ENCODE results near the gene ST6GALNAC5. TPM values are rescaled to one million over a fixed set of nuclear protein-coding genes. Genes with fewer than 3 reads are reported as not detected.

ST6GALNAC5 gene
- total RNA-seq, 4 donors from 2014 or later, result 0.49 to 14.1 (median 2.1) TPM

GRCh38 chr1:76919085-76919484 lies 51.8 kb downstream of the ST6GALNAC5 start:
- Histone ChIP-seq H3K36me3 (no peaks in the 10 kb centered on the region), H3K27me3 (no peaks in the 10 kb centered on the region), H3K27ac (no peak overlapping the region), H3K9me3 (no peaks in the 10 kb centered on the region), H3K4me1 (no peaks in the 10 kb centered on the region), H3K4me3 (no peak overlapping the region)
- WGBS, result 61% methylated on average over 6 of the region's 6 CpGs
- DNase-seq (ENCODE audit: low spot score in 2 of 2), result no peak
- no peak for TF ChIP-seq POLR2AphosphoS5 (IDR thresholded peaks at IDR 0.05)
- TF ChIP-seq CTCF (IDR thresholded peaks at IDR 0.05), result no peak
- no peak for TF ChIP-seq POLR2A (IDR thresholded peaks at IDR 0.05)
- no peak for TF ChIP-seq EP300 (IDR thresholded peaks at IDR 0.05)

GRCh38 chr1:76921590-76921989 lies 54.3 kb downstream of the ST6GALNAC5 start:
- no peaks in the 10 kb centered on the region for H3K36me3 ChIP-seq
- H3K9me3 ChIP-seq, result no peaks in the 10 kb centered on the region
- no peaks in the 10 kb centered on the region for H3K27me3 ChIP-seq
- 53% methylated on average over 3 of the region's 3 CpGs for WGBS
- no peak overlapping the region for H3K4me3 ChIP-seq
- no peaks in the 10 kb centered on the region for H3K4me1 ChIP-seq
- TF ChIP-seq POLR2A (IDR thresholded peaks at IDR 0.05) (no peak), CTCF (IDR thresholded peaks at IDR 0.05) (no peak), POLR2AphosphoS5 (IDR thresholded peaks at IDR 0.05) (no peak)
- H3K27ac ChIP-seq, result no peak overlapping the region
- no peak for DNase-seq (ENCODE audit: low spot score in 2 of 2)

GRCh38 chr1:76925825-76926224 lies 58.5 kb downstream of the ST6GALNAC5 start:
- Histone ChIP-seq H3K27ac (no peak overlapping the region), H3K9me3 (no peaks in the 10 kb centered on the region), H3K4me3 (no peak overlapping the region), H3K36me3 (no peaks in the 10 kb centered on the region), H3K27me3 (no peaks in the 10 kb centered on the region), H3K4me1 (no peaks in the 10 kb centered on the region)
- TF ChIP-seq CTCF (IDR thresholded peaks at IDR 0.05) (no peak), POLR2A (IDR thresholded peaks at IDR 0.05) (no peak), EP300 (IDR thresholded peaks at IDR 0.05) (no peak)
- WGBS, result 63% methylated on average over 3 of the region's 3 CpGs
- no peak for DNase-seq (ENCODE audit: low spot score in 2 of 2)

GRCh38 chr1:76928522-76928921 lies 61.2 kb downstream of the ST6GALNAC5 start:
- H3K4me1 ChIP-seq, result no peaks in the 10 kb centered on the region
- H3K4me3 ChIP-seq, result no peak overlapping the region
- DNase-seq (ENCODE audit: low spot score in 2 of 2), result no peak
- no peaks in the 10 kb centered on the region for H3K27me3 ChIP-seq
- WGBS, result 69% methylated on average over 2 of the region's 2 CpGs
- H3K9me3 ChIP-seq, result no peaks in the 10 kb centered on the region
- no peak overlapping the region for H3K27ac ChIP-seq
- TF ChIP-seq CTCF (IDR thresholded peaks at IDR 0.05), result no peak
- no peak for TF ChIP-seq EP300 (IDR thresholded peaks at IDR 0.05)
- TF ChIP-seq POLR2A (IDR thresholded peaks at IDR 0.05), result no peak
- no peak for TF ChIP-seq POLR2AphosphoS5 (IDR thresholded peaks at IDR 0.05)
- H3K36me3 ChIP-seq, result no peaks in the 10 kb centered on the region

- Histone ChIP-seq H3K27me3 (no peaks in the 10 kb centered on the region), H3K4me1 (no peaks in the 10 kb centered on the region), H3K4me3 (no peak overlapping the region), H3K9me3 (no peaks in the 10 kb centered on the region), H3K27ac (no peak overlapping the region), H3K36me3 (no peaks in the 10 kb centered on the region)
- TF ChIP-seq CTCF (IDR thresholded peaks at IDR 0.05) (no peak), EP300 (IDR thresholded peaks at IDR 0.05) (no peak), POLR2AphosphoS5 (IDR thresholded peaks at IDR 0.05) (no peak), POLR2A (IDR thresholded peaks at IDR 0.05) (no peak)
- 94% methylated on average over 4 of the region's 4 CpGs for WGBS
- DNase-seq (ENCODE audit: low spot score in 2 of 2), result no peak
These were observed 61.9 kb downstream of the ST6GALNAC5 start for GRCh38 chr1:76929136-76929535.

Data from suprapubic skin (tissue), 4 donors.